HG03175 (cell line): ENCODE data around the gene RTKN.
"Not testable (repeated sequence)": the region's sequence is repeated elsewhere in the genome, so short reads cannot be mapped to it uniquely, and the experiment has no call there.

Experiments used
- ATAC-seq: cut with Tn5 transposase; IDR thresholded peaks from one replicate; pipeline ENCODE4 v1.9.1; 2021; ENCODE audit warnings: mild to moderate bottlenecking, moderate library complexity; ENCODE audit not compliant: unreplicated experiment

RTKN gene

DNA sequence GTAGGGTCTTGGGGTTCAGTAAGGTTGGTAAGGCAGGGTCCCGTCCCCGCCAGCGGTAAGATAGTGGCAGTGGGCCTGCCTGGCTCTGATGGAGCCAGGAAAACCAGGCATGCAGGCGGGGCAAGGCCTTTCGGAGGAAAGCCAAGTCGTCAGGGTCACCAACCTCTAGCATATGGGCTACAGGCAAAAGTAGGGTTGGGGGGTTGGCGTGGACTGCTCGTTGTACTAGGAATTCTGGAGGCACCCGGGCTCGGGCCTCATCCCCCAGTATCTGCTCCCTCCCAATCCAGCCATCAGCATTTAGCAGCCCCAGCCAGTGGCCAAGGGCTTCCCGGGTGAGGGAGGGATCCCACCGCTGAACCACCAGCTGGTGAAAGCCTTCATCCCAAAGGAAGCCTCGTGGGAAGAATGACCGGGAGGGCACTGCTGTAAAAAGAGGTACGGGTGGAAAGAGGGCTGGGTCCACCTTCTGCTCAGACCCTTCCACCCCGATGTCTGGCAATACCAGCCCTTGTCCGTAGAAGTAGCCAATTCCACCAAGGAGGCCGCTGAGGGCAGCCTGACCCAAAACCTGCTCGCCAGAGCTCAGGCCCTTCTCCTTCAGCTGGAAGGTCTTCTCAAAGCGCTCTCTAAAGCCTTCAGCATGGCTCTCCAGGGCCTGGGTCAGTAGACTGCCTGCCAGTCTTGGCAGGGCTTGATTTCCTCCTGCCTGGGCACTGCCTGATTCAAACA, 20.5 kb upstream of the RTKN start:
- no peak for ATAC-seq

DNA sequence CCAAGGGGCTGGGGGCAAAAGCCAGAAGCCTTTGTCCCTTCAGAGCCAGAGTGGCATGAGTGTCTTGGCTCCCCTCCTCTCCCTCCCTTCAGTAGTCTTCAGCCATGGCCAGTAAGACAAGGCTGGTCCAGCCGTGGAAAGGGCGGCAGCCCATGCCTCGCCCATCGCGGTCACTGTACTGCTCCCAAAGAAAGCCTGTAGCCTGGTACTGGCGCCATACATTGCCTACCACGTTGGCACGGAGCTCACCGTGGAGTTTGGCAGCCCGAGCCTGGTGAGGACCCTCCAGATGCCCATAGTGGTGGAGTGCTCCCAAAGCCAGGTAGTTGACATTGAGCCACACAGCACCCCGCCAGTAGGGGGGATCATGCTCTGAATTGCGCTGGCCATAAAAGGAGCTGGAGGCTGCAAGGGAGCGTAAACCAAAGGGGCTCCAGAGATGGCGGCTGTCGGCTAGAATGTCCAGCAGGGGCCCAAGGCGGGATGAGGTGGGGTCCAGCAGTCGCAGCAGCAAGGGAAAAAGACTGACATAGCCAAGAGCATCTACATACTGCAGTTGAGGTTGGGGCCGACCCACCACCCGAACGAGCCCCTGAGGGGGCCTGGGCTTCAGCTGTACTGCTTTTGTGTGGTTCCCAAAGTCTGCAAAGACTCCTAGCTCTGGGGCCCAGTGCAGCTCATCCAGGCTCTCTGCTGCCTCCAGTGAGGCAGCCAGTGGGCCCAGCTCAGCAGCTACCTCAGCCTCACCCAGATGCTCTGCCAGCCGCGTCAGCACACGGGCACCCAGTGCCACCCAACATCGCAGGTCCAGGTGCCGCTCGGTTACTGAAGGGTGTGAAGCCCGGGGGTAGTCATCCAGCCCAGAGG, 19.7 kb upstream of the RTKN start:
- no peak for ATAC-seq

DNA sequence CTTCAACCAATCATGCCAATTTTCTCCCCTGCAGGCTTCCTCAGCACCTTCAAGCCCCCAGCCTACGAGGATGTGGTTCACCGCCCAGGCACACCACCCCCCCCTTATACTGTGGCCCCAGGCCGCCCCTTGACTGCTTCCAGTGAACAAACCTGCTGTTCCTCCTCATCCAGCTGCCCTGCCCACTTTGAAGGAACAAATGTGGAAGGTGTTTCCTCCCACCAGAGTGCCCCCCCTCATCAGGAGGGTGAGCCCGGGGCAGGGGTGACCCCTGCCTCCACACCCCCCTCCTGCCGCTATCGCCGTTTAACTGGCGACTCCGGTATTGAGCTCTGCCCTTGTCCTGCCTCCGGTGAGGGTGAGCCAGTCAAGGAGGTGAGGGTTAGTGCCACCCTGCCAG, 18.4 kb upstream of the RTKN start:
- ATAC-seq, result not testable (repeated sequence)

DNA sequence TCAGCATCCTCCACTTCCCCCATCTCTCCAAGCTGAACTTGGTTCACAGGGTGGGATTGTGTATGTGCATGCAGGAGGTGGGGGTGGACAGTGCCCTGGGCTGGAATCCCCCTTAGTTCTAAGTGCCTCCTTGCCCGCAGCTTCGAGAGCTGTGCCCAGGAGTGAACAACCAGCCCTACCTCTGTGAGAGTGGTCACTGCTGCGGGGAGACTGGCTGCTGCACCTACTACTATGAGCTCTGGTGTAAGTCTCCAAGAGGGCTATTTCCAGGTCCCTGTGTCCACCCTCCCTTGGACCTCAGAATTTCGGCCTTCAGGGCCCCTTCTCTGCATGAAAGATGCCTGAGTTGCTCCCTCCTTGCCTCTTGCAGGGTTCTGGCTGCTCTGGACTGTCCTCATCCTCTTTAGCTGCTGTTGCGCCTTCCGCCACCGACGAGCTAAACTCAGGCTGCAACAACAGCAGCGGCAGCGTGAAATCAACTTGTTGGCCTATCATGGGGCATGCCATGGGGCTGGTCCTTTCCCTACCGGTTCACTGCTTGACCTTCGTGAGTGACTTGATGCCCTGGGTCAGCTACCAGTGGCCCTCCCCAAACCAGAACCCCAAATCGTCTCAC, 17.9 kb upstream of the RTKN start:
- ATAC-seq, result not testable (repeated sequence)

DNA sequence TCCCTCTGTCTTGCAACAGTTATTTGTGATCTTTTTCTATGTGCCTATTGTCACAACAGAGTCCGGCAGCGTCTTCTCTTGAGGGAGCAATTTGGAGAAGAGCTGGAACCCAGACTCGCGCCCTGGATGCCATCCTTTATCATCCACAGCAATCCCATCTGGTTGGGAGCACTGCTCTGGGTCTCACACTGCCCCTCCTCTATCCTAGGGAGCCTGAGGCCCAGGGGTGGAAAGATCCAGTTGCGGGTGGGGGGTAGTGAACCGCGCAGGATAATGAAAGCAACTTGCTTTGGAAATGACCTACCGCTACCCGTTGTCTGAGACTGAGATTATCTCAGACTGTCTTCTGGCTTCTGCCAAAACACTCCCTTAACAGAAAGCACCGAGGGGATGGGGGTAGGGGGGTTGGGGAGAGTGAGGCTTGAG, 17.2 kb upstream of the RTKN start:
- no peak for ATAC-seq

DNA sequence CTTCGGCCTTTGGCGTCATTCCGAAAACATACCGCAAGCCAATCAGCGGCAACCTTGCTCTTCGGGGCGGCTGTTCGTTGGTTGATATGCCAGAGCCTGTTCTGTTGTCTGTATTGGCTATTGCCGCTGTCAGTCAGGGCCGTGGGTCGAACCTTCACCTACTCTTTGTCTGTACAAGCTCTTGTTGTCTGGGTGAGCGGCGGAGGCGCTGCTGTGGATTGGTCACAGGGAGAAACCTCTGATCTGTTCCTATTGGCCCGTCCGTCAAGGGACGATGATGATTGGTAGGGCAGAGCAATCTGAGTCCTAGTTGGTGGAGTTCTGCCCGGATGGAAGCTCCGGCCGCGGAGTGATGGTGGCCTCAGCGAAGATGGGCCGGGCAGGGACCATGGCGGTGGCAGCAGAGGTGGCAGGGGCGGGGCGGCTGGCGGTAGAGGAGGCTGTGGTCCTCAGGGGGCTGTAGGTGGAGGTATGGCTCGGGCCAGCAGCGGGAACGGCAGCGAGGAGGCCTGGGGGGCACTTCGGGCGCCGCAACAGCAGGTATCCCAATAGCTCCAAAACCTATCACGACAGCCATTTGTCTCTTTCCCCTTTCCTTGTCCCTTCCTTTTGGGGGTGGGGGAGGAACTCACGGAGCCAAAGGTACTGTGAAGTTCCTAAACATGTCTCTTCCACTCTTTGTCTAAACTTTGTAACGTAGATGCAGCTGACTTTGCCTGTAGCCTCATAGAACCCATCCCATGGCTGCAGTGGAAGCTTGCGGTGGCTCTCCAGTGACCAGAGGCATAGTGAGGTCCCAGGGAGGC, 16.6 kb upstream of the RTKN start, which contains the start of gene WBP1:
Gene WBP1 (plus strand): TSS at position 307 of the 806 bp plus-strand sequence. CDS start 165 bp downstream, at position 472.
- ATAC-seq, result peak; percentile 85

DNA sequence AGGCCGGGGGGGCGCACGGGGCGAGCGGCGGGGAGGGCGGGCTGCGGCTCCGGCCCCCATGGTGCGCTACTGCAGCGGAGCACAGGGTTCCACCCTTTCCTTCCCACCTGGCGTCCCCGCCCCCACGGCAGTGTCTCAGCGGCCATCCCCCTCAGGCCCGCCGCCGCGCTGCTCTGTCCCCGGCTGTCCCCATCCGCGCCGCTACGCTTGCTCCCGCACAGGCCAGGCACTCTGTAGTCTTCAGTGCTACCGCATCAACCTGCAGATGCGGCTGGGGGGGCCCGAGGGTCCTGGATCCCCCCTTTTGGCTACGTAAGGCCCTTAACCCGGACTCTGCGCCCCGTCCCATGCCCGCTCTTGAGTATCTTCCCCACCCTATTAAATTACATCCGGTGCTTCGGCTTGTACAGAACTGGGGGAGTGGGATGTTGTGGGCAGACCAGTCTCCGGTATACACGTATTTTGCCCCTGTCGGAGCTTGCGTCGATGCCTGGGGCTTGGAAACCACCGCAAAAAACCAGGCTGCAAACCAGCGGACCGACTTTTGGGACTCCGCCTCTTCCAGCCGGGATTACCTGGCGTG, 15.9 kb upstream of the RTKN start:
- ATAC-seq, result peak; percentile 27

DNA sequence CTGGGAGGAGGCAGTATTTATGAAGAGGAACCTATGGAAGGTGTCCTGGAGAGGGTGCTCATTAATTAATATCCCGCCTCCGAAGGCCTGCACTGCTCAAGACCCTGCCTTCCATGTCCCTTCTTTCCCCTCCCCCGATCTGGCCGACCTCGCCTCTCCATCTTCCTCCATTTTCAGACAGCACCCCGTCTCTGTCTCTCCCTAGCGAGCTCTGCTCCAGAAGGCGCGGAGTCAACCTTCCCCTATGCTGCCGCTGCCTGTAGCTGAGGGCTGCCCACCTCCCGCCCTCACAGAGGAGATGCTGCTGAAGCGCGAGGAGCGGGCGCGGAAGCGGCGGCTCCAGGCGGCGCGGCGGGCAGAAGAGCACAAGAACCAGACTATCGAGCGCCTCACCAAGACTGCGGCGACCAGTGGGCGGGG, 15.4 kb upstream of the RTKN start:
- no peak for ATAC-seq

DNA sequence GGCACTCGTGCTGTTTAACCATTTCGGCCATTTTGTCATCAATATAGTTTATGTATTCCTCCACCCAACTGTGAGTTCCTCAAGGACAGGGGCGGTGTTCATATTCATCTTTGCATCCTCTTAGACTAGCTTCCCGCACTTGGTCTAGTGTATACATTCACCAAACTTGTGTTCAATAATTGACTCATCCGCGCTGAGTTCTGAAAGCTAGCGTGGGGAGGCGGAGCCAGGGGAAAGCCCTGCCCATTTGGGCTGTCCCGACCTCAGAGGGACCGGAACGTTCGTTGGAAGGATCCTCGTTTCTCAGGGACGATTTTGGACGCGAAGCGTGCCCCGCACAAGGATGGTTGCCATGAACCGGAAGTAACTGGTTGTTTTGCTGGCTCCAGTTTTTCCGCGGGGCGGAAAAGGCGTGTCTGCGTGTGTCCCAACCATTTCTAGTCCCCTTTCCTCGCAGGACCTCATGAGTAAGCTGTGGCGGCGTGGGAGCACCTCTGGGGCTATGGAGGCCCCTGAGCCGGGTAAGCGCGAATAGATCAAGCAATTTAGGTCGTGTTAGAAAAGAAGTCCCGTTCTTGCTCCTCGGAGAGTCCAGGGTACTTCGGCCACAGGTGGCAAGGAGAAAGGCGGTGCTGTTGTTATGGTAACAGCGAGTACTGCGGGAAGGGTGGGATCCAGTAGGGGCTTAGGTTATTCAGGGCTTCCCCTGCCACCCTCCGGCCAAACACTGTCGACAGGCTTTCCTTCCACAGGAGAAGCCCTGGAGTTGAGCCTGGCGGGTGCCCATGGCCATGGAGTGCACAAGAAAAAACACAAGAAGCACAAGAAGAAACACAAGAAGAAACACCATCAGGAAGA, 13.1 kb upstream of the RTKN start, which contains the start of gene INO80B:
Gene INO80B (plus strand): TSS at position 434 of the 858 bp plus-strand sequence. CDS start 30 bp downstream, at position 464.
- ATAC-seq, result peak; percentile 34

DNA sequence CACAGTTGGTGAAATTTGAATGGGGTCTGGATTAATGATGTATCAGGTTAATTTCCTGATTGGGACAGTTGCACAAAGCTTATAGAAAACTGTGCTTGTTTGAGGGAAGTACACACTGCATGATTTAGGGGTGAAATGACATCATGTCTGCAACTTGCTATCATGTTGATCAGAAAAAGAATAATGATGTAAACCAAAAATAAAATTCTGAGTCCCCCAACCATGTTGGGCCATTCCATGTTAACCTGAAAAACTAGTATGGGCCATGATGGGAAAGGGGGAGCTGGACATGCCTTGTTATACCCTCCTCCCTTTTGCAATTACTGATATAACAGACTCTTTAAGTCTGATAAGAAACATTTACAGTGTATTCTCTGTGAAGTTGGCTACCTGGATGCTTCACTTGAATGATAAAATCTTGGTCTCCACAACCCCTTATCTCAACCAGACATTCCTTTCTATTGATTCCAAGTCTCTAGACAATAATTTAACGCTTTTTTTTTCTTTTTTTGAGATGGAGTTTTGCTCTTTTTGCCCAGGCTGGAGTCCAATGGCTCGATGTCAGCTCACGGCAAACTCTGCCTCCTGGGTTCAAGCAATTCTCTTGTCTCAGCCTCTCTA, 8.9 kb upstream of the RTKN start:
- no peak for ATAC-seq

DNA sequence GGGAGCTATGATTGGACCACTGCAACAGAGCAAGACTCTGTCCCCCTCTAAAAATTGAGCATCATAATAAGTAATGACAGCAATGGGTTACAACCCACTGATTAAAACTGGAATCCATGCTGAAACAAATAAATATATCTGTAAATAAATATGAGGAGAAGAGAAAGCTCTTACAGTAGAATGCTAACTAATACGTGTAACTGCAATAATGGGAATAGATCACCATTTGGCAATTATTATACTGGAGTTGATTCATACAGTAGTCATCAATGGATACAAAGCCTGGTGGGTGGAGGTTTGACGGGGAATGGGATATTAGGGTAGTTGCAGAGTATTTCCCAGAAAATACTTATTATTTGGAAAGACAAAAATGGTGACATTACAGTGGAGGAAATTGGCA, 7.0 kb upstream of the RTKN start:
- no peak for ATAC-seq

DNA sequence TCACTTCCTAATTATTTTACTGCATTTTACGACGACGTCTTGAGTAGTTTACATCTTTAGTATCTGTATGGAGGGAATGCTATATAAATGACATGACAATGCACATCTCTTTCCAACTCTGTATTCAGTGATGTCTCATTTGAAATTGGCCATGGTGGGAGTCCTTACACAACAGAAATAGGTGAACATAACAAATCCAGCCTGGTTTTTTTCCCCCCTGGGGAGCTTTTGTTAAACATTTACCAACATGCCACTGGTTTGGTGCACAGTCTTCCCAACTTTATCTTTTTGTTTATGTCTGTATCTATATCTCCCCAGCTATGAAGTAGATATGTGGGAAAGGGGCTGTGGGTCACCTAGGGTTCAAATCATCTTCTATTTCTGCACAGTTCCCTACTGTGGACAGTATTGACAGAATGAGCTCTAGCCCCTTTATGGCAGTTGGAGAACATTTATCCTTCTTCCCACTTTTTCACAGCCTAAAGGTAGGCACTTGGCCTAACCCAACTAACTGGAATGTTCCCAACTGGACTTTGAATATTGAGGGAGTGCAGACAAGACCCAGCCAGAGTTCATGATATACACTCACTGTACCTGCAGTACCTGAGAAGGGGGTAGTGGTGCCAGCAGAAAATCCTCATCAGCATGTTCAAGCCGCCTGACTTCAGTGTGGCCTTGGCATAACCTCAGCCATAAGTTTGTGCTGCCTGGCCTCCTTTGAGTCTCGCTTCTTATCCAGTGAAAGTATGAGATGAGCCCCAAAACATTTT, 5.7 kb upstream of the RTKN start:
- ATAC-seq, result no peak

DNA sequence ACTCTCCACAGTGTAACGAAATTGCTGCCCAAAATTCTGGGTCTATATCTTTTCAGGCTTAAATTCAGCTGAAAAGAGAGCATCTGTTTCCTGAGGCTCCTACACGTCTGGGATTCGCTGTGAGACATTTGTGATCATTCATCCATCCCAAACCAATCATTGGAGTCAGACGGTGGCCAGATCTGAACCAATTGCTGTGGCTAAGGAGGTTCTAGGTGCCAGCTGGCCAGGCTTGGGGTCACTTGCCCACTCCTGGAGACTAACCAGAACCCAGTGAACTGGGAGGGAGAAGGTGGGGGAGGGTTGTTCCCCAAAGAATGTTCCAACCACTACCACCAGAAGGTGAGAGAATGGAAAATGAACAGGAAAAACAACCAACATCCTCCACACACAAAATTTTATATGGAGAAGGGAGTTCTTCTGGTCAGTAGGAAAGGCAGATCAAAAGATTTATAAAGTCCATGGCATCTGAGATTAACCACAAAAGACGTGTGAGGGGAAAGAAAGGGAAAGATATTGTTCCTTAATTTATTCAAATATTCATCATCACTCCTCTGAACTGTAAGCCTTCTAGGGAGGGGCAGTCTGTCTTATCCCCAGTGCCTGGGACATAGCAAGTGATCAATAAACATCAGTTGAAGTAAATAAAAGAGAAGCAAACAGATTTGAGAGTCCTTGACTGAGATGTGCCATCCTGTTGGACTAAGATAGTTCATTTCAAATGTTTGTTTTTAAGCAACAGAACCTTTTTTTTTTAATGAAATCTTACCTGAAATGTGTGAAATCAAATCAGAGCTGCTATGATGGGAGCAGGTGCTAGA, 3.0 kb upstream of the RTKN start:
- ATAC-seq, result no peak

DNA sequence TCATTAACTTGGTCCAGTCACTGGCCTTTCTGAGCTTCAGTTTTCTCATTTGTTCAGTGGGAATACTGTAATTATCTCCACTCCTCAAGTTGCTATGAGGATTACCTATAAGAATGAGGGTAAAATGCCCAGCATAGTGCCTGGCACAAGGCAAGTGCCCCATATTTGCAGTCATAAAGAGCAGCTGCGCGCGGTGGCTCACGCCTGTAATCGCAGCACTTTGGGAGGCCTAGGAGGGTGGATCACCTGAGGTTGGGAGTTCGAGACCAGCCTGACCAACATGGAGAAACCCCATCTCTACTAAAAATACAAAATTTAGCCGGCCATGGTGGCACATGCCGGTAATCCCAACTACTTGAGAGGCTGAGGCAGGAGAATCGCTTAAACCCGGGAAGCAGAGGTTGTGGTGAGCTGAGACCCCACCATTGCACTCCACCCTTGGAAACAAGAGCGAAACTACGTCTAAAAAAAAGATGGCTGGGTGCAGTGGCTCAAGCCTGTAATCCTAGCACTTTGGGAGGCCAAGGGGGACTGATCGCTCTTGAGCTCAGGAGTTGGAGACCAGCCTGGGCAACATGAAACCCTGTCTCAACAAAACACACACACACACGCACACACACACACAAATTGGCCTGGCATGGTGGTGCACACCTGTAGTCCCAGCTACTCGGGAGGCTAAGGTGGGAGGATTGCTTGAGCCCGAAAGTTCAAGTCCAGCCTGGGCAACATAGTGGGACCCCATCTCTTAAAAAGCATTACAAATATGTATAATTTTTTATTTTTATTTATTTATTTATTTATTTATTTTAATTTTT, 953 bp upstream of the RTKN start:
- not testable (repeated sequence) for ATAC-seq

DNA sequence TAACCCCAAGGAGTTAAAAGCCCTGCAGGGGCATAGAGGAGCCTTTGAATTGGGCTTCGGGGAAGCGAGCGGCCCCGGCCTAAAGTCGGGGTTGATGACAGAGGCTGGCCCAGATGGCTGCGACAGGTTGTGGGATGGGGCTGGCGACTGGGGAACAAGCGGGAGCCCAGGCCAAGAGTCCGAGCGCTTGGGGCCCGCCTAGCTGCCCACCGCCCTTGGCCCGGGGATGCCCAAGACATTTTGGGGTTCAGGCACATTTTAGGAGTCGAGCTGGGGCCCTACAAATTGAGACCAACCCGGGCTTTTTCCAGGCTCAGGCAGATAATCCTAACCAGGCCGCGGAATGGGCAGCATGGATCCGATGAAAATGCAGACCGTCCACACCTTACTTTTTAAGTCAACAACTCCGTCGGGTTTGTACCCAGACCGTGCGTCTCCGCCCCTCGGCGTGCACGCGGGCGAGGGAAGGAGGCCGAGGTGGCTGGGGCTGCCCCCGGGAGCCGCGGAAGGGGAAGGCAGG, 507 bp downstream of the RTKN start:
- ATAC-seq, result no peak
